HTR-8/SVneo (cell line): ENCODE results near the gene NRROS.

Experiments used
- DNase-seq: peaks from one replicate; pipeline ENCODE4 v3.0.0; 2011; ENCODE audit warnings: low spot score, mixed read lengths; ENCODE audit not compliant: insufficient read length
- FAIRE-seq: peaks from 2 replicates; lab custom pipeline; 2011; peaks lifted over from hg19 to GRCh38; lab: Jason Lieb, UNC

The NRROS gene

DNA sequence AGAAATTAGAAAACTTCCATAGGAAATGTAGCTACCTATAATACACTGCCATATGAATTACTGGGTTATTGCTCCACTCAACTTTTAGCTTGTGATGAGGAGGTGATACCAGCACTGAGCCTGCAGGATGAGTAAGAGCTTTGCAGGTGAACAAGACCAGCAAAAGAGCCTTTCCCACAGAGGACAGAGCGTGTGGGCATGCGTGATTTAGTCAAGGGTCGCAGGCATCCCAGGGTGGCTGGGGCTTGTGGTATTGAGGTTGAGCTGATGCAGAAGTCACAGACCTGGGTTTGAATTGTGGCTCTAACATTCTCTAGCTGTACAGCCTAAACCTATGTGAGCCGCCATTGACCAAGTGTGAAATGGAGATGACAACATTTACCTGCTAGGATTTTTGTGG lies 5.6 kb downstream of the NRROS start:
- no peak for DNase-seq
- no peak for FAIRE-seq

DNA sequence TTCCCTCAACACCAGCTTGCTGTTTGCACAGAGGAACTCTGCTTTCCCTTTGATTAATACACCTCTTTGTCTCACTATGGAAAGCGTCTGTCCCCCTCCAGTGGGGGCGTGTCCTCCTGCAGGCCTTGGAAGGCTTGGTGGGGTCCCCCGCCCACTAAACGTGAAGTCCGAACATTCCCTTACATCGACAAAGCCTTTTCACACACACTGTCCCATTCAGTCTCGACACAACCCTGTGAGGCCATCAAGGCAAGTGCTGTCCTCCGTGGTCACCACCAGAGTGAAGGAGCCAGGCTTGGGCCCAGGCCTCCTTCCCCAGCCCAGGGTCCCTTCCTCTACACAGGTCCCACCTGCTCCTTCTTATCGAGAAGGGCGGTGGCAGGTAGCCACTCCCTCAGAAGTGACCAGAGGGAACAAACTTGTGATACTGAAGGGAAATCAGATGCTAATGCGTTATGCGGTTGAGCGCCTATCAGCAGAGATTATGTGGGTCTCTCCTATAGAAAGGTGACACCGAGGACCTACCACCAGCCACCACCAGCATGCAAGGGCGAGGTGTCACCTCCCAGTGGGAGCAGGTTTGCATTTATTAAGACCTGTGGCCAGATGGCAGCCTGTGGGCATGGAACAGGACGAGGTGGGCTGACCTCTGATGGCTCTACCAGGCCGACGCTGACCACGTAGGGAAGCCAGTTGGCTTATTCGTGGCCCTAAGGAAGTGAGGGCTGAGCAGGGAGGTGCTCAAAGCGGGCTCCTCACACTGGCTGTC lies 6.6 kb downstream of the NRROS start:
- DNase-seq (no peak), FAIRE-seq (no peak)

DNA sequence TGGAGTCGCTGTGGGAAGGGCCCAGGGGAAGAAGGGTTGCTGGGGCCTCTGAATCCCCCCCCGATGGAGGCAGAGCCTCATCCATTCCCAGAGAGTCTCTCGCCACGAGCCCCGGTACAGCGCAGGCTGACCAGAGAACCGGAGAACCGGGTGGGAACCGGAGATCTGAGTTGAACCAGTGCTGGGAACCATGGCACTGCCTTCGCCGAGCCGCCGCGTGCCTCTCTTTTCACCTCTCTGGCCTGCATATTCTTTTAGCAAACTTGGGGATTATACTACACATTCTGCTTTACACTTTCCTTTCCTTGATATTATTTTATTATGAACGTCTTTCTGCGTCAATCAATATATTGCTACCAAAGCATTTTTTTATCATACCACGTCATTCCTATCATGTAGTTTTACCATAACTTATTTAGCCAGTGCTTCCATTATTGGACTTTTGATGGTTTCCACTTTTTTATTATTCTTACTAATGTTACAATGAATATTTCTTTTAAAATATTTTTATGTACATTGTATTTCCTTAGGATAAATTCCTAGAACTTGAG lies 7.2 kb downstream of the NRROS start:
- DNase-seq (no peak), FAIRE-seq (no peak)

- peak; percentile 97 for DNase-seq
- FAIRE-seq, result peak; percentile 93
These were observed 11.3 kb downstream of the NRROS start for GRCh38 chr3:196650740-196651311.

DNA sequence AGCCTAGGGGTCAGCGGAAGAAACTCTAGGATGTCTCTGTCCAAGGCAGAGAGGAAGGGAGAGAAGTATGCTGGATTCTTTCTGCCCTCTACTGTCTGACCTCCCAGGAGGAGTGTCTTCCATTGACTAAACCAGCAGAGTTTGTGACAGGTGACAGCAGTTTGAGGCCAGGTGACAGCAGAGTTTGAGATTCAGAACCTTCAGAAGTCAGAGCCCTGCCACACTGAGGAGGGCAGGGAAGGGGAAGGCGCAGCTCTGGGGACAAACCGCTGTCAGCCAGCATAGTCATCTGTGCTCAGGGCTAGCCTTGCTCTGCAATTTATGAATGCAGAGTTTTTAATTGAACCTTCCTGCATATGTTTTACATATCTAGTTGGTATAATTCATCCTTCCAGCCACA lies 12.3 kb downstream of the NRROS start:
- FAIRE-seq (no peak), DNase-seq (no peak)

GRCh38 chr3:196652961-196653795 lies 13.7 kb downstream of the NRROS start:
- DNase-seq (no peak), FAIRE-seq (no peak)

GRCh38 chr3:196654006-196654734 lies 14.7 kb downstream of the NRROS start:
- no peak for FAIRE-seq
- no peak for DNase-seq

- DNase-seq (no peak), FAIRE-seq (no peak)
These were observed 15.2 kb downstream of the NRROS start for GRCh38 chr3:196654735-196655090.

DNA sequence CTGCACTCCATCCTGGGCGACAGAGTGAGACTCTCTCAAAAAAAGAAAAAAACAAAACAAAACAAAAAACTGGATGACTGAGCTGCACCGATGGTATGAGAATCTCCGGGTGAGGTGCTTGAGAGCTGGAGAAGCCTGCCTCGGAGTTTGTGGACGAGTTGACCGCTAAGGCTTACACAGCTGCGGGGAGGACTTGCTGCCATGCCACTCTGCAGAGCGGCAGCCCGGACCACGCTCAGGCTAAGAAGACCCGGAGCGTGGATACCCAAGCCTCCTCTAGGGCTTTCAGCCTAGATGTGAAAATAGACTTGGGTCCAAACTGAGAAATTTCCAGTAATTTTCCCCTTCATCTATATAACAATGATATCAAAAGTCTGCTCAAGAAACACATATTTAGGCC lies 16.0 kb downstream of the NRROS start:
- DNase-seq (no peak), FAIRE-seq (no peak)

DNA sequence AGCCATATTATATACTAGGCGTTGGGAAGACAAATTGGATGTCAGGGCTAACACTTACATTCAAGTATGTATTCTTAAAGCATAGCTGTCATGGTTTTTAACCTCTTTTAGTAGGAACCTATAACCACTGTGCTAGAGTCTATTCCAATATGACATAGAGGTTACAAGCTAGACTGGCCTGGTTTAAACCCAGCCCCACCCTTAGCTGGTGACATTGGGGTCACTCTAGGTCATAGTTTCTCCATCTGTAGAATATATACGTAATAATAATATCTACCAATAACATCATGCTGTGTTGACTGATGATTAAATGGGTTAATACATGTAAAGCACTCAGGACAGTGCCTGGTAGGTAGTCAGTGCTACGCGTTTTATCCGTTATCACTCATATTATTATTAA lies 16.7 kb downstream of the NRROS start:
- no peak for FAIRE-seq
- DNase-seq, result no peak

- FAIRE-seq (no peak), DNase-seq (no peak)
These were observed 20.4 kb downstream of the NRROS start for GRCh38 chr3:196659901-196660351.

DNA sequence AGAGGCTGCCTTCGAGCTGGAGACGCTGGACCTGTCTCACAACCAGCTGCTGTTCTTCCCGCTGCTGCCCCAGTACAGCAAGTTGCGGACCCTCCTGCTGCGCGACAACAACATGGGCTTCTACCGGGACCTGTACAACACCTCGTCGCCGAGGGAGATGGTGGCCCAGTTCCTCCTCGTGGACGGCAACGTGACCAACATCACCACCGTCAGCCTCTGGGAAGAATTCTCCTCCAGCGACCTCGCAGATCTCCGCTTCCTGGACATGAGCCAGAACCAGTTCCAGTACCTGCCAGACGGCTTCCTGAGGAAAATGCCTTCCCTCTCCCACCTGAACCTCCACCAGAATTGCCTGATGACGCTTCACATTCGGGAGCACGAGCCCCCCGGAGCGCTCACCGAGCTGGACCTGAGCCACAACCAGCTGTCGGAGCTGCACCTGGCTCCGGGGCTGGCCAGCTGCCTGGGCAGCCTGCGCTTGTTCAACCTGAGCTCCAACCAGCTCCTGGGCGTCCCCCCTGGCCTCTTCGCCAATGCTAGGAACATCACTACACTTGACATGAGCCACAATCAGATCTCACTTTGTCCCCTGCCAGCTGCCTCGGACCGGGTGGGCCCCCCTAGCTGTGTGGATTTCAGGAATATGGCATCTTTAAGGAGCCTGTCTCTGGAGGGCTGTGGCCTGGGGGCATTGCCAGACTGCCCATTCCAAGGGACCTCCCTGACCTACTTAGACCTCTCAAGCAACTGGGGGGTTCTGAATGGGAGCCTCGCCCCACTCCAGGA lies 21.1 kb downstream of the NRROS start:
- no peak for FAIRE-seq
- DNase-seq, result no peak

- DNase-seq (no peak), FAIRE-seq (no peak)
These were observed 21.9 kb downstream of the NRROS start for GRCh38 chr3:196661400-196661799.

DNA sequence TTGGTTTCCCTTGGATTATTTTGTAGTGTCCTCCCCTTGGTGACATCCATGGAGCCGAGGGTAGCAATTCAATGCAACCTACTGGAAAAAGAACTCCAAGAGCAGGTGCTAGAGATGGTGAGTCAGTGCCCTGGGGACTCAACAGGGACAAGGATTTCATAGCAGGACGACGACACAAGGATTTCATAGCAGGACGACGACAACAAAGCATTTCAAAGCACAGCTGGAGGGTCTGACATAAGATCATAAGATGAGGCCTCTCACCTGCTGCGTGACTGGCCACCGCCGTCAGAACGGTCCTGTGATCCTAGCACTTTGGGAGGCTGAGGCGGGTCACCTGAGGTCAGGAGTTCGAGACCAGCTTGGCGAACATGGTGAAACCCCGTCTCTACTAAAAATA lies 22.5 kb downstream of the NRROS start:
- DNase-seq, result no peak
- FAIRE-seq, result no peak

DNA sequence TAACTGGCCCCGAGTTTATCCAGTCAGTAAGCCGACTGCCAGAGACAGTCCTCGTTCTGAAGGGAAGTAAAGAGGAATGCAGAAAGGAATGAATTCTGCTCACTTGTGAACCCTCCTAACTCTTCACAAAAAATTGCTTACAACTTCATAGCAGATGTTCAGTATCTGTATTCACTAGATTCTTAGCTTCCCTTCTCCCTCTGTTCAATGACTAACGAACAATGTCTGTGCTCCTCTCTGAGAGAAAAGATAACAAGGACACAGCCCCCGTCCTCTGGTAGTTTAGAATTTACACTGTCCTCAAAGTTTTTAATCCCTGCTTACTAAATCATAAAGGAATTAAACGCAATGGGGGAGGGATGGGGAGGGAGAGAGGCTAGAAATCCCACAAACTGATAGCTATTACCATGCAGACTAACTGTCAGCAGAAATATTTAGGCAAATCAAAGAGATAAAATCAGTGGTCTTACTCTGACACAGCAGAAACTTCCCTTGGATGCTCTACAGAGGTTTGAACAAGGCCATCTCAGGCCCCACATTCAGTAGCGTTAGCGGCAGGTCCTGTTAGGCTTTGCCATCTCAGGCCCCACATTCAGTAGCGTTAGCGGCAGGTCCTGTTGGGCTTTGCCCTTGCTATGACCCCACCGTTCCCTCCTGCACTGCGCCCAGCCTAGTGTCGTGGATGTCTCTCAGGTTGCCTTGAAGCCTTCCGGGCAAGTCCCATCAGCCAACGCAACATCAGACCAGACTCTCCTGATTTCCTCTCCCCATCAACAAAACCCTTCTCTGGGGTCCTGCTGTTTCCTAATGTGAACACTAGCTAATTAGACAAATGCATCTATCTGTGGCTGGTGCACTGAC lies 23.4 kb downstream of the NRROS start:
- FAIRE-seq (no peak), DNase-seq (no peak)

- no peak for FAIRE-seq
- DNase-seq, result no peak
These were observed 26.7 kb downstream of the NRROS start for GRCh38 chr3:196666001-196666867.

GRCh38 chr3:196667056-196667825 lies 27.7 kb downstream of the NRROS start:
- no peak for FAIRE-seq

More at GRCh38 chr3:196667056-196667825, 27.7 kb downstream of the NRROS start:
- DNase-seq, result no peak
